Glutamatergic neuron (in vitro differentiated cells): ENCODE data around the gene GIGYF2. TPM values are rescaled to one million over a fixed set of nuclear protein-coding genes. Genes with fewer than 3 reads are reported as not detected.

Source experiments
- DNase-seq: peaks from one replicate; pipeline ENCODE4 v3.0.0; 2022
- H3K27ac Mint-ChIP-seq: one replicate; pipeline ENCODE4 v1.8.0; 2020; ENCODE audit warnings: mild to moderate bottlenecking, mixed read lengths, inconsistent platforms; ENCODE audit not compliant: unreplicated experiment
- H3K27me3 Mint-ChIP-seq: one replicate; pipeline ENCODE4 v1.8.0; 2020; ENCODE audit warnings: mild to moderate bottlenecking, moderate library complexity, mixed read lengths, inconsistent platforms; ENCODE audit not compliant: unreplicated experiment
- H3K36me3 Mint-ChIP-seq: one replicate; pipeline ENCODE4 v1.8.0; 2020; ENCODE audit warnings: mild to moderate bottlenecking, mixed read lengths, inconsistent platforms; ENCODE audit not compliant: unreplicated experiment
- H3K4me1 Mint-ChIP-seq: one replicate; pipeline ENCODE4 v1.8.0; 2020; ENCODE audit warnings: mild to moderate bottlenecking, low read depth, mixed read lengths, inconsistent platforms; ENCODE audit not compliant: unreplicated experiment
- H3K4me3 Mint-ChIP-seq: one replicate; pipeline ENCODE4 v1.8.0; 2020; ENCODE audit warnings: mild to moderate bottlenecking, mixed read lengths, inconsistent platforms; ENCODE audit not compliant: unreplicated experiment
- H3K9me3 Mint-ChIP-seq: one replicate; pipeline ENCODE4 v1.8.0; 2020; ENCODE audit warnings: mild to moderate bottlenecking, moderate library complexity, mixed read lengths, inconsistent platforms; ENCODE audit not compliant: unreplicated experiment
- total RNA-seq: library from RNA; stranded (reverse); fragmentation: NEBNext Ultra II Directional; extraction: Animal tissue kit (Norgen Biotek cat#: 25700); gene quantifications from one replicate; pipeline ENCODE4 v1.2.1, GENCODE V29; 2021; ENCODE audit not compliant: unreplicated experiment
- TF ChIP-seq, protein P1 (sequence below): fragments of 200-600 bp; sonication (generic); IDR thresholded peaks from one replicate; pipeline ENCODE4 v1.5.0; 2021; ENCODE audit not compliant: partially characterized antibody, unreplicated experiment

The GIGYF2 gene
- total RNA-seq, 1 donor from 2014 or later: 91.7 TPM

DNA sequence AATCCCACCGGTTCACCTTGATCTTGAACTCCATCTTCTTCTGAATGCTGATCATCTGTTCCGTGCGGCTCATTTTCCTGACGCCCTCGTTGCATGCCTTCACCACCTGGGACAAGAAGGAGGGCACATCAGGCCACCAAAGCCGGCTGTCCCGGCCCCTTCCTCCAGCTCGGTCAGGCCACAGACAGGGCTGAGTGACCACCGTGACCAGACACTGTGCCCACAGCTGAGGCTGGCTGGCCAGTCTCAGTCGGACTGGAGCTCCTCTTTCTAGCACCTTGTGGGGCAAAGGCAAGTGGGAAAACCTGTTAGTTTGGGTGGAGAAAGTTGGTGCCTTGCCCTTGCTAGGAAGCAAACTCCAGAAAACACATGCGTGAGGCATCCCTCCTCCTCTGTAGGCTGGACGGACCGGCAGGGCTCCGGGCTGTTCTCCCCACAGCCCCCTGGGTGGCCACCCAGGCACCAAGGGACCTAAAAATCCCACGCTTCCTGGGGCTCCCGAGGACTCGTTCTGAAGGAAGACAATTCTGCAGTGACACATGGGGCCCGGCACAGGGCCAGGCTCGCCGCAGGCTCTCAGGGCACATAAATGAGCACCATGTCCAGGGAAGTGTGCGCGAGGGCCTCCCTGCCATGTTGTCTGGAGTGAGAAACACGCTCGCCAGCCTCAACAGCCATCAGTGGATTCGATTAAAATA, 188.3 kb downstream of the GIGYF2 start:
- Mint-ChIP-seq H3K4me3 (no peak overlapping the region), H3K36me3 (no peaks in the 10 kb centered on the region), H3K9me3 (peaks cover 8% of the 10 kb centered on the region), H3K27ac (no peak overlapping the region), H3K4me1 (no peaks in the 10 kb centered on the region), H3K27me3 (peaks cover 9% of the 10 kb centered on the region)
- peak; percentile 12 for DNase-seq
- TF ChIP-seq, protein P1, sequence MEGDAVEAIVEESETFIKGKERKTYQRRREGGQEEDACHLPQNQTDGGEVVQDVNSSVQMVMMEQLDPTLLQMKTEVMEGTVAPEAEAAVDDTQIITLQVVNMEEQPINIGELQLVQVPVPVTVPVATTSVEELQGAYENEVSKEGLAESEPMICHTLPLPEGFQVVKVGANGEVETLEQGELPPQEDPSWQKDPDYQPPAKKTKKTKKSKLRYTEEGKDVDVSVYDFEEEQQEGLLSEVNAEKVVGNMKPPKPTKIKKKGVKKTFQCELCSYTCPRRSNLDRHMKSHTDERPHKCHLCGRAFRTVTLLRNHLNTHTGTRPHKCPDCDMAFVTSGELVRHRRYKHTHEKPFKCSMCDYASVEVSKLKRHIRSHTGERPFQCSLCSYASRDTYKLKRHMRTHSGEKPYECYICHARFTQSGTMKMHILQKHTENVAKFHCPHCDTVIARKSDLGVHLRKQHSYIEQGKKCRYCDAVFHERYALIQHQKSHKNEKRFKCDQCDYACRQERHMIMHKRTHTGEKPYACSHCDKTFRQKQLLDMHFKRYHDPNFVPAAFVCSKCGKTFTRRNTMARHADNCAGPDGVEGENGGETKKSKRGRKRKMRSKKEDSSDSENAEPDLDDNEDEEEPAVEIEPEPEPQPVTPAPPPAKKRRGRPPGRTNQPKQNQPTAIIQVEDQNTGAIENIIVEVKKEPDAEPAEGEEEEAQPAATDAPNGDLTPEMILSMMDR: no peak

DNA sequence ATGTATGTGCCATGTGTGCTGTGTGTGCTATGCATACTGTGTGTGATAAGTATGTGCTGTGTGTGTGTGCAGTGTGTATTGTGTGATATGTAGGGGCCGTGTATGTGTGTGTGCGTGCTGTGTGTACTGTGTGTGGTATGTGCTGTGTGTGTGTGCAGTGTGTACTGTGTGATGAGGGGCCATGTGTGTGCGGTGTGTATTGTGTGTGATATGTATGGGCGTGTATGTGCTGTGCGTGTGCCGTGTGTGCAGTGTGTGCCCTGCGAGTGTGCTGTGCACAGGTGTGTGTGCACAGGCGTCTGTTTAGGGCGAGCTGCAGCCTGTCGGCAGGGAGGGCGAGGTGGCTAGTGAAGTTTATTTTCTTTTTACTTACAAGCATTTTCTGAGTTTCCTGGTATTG, 189.0 kb downstream of the GIGYF2 start:
- DNase-seq: no peak
- TF ChIP-seq, protein P1: no peak
- Mint-ChIP-seq H3K9me3 (peaks cover 8% of the 10 kb centered on the region), H3K36me3 (no peaks in the 10 kb centered on the region), H3K27me3 (peaks cover 9% of the 10 kb centered on the region), H3K4me3 (no peak overlapping the region), H3K4me1 (no peaks in the 10 kb centered on the region), H3K27ac (no peak overlapping the region)

DNA sequence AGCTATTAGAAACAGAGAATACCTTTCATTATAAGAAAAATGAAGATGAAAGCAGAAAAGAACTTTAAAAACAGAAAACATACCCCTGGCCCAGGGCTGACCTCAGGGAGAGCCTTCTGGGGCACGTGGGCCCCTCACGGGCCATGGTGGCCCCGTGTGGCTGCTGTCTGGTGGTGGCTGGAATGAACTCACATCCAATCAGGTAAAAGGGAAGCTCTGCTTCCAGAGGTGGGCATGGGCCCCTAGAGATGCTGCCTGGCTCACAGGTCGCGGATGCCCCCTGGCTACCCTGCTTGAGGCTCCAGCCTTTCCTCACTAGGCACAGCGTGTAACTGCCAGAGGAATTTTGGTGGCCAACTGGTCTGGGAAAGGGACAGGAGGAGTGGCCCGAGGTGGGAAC, 189.5 kb downstream of the GIGYF2 start:
- peaks cover 8% of the 10 kb centered on the region for H3K9me3 Mint-ChIP-seq

DNA sequence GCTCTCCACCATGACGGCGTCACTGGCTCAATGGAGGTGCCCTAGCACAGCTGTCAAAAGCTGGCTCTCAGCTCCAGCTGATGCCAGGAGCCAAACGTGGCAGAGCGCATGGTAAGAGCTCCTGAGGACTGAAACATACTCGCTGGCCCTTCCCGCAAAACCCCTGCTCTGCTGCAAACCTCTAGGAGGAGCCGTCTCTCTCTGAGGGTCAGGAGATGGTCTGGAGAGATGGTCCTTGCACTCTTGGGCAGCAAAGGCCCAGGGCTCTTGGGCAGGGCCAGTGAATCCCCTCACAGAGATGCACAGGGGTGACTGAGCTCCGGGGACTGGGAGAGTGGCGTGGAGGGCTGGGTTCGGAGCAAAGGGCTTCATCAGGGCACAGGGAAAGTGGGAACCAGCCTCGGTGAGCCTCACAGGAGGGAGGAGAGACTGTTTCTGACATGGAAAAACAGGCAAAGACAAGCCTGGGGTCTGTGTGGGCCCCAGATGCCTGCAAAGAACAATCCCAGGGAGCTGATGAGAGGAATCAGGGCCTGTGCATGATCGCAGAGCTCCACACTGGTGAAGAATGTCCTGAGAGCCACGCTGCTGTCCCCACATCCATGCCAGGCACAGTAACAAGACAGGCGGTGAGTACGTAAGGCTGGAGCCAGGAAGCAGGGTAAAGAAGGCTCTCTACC, 190.2 kb downstream of the GIGYF2 start:
- peak; percentile 24 for DNase-seq
- peaks cover 9% of the 10 kb centered on the region for H3K27me3 Mint-ChIP-seq
- peaks cover 3% of the 10 kb centered on the region for H3K4me1 Mint-ChIP-seq
- H3K27ac Mint-ChIP-seq: no peak overlapping the region
- TF ChIP-seq, protein P1: no peak
- peaks cover 8% of the 10 kb centered on the region for H3K9me3 Mint-ChIP-seq
- no peaks in the 10 kb centered on the region for H3K36me3 Mint-ChIP-seq
- no peak overlapping the region for H3K4me3 Mint-ChIP-seq

More for the DNA sequence above, 189.5 kb downstream of the GIGYF2 start:
- Mint-ChIP-seq H3K27ac (no peak overlapping the region), H3K4me1 (peaks cover 1% of the 10 kb centered on the region), H3K27me3 (peaks cover 9% of the 10 kb centered on the region), H3K36me3 (no peaks in the 10 kb centered on the region), H3K4me3 (no peak overlapping the region)
- TF ChIP-seq, protein P1: no peak
- peak; percentile 7 for DNase-seq
